Endometrial microvascular endothelial cells (primary cell): ENCODE measurements around the gene LZTS2. TPM values are rescaled to one million over a fixed set of nuclear protein-coding genes. Genes with fewer than 3 reads are reported as not detected.

Experiments
- in situ Hi-C: cut with HindIII; loops from 2 replicates; pipeline ENCODE4 v1.10.0; 2017; ENCODE audit warnings: low sequenced_read_pairs, low pct_unique_long_range_greater_than_20kb; ENCODE audit errors: inconsistent ontology term
- total RNA-seq: library from RNA; depleted of rRNA; stranded (reverse); fragments of >200 nt; gene quantifications from one replicate; pipeline ENCODE4 v1.2.3, GENCODE V29; 2015; ENCODE audit errors: inconsistent ontology term

Gene LZTS2
- total RNA-seq, 1 donor from 2014 or later = 71.5 TPM

GRCh38 chr10:101010329-101010728 is 10.7 kb downstream of the LZTS2 start:
- in situ Hi-C loops = no loop called here

- in situ Hi-C loops = no loop called here
These were observed 12.2 kb downstream of the LZTS2 start for GRCh38 chr10:101011517-101012423.

GRCh38 chr10:101012525-101013364 is 13.1 kb downstream of the LZTS2 start:
- in situ Hi-C loops = no loop called here

DNA sequence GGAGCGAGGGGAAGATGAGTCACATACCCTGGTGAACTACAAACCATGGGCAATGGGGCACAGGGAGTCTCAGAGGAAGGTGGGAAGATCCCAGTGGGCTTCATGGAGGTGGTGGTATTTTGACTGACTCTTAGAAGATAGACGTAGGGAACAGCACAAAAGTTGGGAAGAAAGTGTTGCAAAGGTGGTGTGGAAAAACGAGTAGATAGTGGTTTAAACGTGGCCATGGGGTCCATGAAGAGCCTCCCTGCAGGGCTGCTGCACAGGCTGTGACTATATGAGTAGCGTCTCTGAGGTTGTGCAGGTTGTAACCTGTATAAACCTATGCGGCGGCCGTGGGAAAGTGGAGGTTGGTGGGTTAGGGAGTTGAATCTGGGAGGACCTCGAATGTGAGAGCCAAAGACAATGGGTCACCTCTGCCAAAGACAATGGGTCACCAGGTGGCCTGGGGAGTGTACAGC is 13.8 kb downstream of the LZTS2 start:
- in situ Hi-C loops = no loop called here

DNA sequence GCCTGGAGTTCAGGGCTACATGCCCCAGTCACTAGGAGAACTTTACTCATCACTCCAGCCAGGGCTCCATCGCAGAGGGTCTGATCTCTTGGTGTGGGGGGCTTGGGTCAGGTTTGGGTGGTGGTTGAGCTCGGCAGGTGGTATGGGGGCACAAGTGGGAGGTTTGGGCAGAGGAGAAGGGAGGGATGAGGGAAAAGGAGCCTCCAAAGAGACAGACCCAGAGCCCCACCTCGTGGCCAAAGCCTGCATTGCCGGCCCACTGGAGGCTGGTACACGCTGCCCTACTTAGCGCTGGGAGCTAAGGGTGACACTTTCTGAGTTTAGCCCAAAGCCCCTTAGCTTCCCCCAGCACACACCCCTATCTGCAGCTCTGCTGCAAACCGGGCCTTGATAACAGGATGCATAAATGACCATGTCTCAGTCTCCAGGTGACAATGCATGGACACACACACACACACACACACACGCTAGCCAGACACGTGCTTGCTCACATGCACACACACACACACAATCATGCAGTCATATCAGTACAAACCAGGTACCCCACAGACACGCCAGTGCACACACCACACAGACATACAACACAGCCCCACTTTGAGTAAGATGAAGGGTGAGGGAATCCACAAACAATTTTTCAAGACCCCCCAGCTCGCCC is 14.7 kb downstream of the LZTS2 start:
- in situ Hi-C loops = no loop called here

DNA sequence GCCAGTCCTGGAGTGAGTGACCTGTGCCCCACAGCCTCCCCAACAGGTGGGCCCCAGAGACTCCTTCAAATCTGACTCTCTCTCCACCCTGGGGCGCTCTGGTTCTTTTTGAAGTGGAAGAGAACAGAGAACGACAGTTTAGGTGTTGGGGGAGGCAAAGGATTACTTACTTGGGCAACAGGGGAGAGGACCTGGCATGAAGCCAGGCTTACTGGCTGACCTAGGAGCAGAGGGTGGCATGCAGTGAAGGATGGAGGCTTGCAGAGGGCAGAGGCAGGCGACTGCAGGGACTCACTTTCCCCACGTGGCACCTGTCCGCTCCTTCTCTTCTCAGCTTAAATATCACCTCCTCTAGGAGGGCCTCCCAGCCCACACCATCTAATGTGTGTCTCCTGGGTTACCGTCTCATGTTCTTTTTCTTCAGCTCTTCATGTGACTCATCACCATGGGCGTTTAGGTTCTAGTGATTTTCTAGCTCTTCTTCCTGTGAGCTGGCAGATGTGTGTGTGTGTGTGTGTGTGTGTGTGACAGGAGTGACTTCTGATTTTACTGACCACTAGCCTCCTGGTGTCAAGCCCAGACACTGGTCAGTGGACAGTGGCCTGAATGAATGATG is 15.5 kb downstream of the LZTS2 start:
- in situ Hi-C loops = no loop called here

DNA sequence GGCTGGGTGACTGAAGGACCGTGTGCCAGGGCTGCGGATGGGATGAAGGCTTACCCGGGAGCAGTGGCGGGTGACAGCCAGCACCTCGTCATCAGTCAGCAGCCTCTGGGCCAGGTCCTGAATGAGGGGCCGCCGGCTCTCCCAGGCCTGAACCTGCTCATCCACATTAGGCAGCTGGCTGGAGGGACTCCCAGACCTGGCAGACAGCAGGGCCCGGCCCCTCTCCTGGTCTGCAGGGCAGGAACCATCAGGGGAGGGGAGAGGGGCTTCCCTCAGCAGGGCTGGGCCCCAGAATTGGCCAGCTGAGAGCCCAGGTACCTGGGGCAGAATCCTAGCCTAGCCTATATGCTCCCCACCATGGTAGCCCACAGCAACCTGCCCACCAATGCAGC is 16.0 kb downstream of the LZTS2 start:
- in situ Hi-C loops = no loop called here

DNA sequence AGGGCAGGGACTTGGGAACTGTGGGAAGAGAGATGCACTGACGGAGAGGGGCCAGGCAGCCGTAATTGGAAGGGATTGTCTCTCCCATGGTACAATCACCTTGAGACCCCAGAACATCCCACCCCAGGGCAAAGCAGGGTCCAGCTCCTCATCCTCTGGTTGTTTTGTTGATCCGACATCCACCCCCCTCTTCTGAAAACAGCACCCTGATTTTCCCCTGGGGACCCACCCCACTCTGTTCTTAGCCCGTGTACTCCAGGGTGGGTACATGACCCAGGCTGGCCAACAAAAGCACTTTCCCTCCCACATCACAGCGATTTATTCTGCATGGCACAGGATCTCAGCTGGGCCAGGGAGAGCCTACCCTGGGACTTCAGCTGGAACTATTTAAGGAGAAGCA is 17.2 kb downstream of the LZTS2 start:
- in situ Hi-C loops = no loop called here

DNA sequence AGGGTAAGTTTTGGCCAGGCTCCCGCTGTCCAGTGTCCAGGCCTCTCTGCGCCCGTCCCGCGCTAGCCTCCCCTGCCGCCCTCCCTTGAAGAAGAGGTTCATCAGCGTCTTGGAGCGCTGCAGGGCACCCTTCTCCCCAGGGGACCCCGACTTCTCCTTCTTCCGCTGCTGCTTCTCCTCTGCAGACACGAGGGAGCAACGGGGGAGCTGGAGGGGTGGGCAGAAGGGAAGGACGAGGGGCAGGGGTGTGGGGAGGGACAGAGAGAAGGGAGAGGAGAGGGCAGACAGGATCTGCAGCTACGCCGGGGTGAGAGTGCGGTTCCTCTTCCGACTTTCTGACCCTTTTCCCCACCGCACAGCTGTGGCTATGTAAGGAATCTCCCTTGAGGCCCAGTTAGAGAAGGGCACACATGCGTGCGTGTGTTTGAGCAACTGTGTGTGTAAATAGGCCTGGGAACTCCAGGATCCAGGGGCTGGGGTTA is 18.6 kb downstream of the LZTS2 start:
- in situ Hi-C loops = no loop called here

- in situ Hi-C loops = no loop called here
These were observed 19.2 kb downstream of the LZTS2 start for GRCh38 chr10:101018600-101019439.

GRCh38 chr10:101019440-101019703 is 19.8 kb downstream of the LZTS2 start:
- in situ Hi-C loops = no loop called here

GRCh38 chr10:101020427-101021075 is 20.9 kb downstream of the LZTS2 start:
- in situ Hi-C loops = no loop called here

DNA sequence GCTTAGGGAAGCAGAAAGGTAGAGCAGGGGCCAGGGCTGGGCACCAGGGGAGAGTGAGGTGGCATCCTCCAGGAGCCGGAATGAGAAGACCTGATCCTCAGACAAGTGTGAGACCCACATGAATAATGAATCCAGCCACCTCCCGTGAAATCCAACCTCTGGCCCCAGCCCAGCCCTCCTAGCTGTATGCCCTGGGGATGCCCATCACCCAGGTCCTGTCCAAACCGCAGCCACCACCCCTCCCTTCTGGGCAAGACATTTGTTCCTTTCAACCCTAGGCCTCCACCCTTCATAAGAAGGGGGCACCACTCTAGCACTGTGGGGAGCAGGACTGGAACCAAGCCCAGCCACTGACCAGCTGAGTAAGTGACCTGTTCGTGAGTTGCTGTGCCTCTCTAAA is 21.6 kb downstream of the LZTS2 start:
- in situ Hi-C loops = no loop called here

GRCh38 chr10:101021692-101022251 is 22.2 kb downstream of the LZTS2 start:
- in situ Hi-C loops = no loop called here

DNA sequence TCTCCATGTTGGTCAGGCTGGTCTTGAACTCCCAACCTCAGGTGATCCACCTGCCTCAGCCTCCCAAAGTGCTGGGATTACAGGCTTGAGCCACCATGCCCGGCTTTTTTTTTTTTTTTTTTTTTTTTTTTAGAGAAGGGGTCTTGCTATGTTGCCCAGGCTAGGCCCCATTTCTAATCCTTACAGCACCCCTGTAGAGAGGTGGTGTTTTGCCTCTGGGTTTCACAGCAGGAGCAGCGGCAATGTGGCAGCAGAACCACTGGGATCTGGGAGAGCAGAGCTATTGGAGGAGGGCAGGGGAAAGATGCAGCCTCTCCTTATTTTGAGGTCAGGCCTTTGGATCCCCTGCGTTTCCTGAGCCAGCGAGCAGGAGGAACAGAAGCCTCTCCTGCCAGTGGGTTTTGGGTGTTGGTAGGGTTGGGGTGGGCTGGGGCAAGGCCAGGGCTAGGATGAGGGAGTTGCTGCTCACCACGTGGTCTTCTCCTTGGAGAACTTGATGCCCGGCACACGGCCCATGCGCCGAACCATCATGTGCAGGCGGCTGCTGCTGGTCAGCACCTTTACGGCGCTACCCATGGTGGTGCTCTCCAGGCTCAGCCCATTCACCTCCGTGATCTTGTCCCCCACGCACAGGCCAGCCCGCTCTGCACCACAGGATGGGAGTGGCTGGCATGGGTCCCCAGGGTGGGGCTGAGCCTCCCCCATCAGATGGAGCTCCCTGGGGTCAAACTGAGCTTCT is 23.5 kb downstream of the LZTS2 start:
- in situ Hi-C loops = no loop called here

DNA sequence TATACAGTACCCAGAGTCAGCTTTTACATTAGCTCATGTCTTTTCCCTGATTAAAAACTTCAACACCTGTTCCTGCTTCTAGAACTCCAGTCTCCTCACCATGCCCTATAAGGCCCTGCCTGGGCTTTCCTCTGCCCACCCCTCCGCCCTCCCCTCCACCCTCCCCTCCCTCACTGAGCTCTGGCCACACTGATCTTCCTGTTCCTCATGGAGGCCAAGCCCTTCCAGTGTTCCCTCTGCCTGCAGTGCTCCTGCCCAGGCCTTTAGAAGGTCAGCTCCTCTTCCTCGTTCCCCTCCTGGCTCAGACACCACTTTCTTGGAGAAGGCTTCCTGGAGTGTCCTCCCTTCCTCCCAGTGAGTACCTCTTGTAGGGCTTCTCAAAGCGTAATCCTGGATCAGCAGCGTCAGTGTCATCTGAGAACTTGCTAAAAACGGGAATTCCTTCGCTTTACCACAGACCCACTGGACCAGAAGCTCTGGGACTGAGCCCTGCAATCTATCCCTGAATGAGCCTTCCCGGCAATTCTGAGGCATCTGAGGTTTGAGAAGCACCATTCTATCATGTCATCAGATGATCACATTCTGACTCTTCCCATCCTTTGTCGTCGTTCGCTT is 27.6 kb downstream of the LZTS2 start:
- in situ Hi-C loops = no loop called here
